A549 (cell line): ENCODE measurements around the gene FCRL6. TPM values are rescaled to one million over a fixed set of nuclear protein-coding genes. Genes with fewer than 3 reads are reported as not detected.

Source experiments
- ATAC-seq, 2 experiments: fragments of 200-7000 bp in 1 of 2; fragments of >200 bp in 1 of 2; cut with Nextera tagmentation in 1 of 2; cut with Tn5 transposase in 1 of 2; 3 replicates each; pipeline versions ENCODE4 v1.8.0 to v1.9.1; 2018 to 2020; ENCODE audit warnings: mild to moderate bottlenecking in 1 of 2, moderate library complexity in 1 of 2
- CTCF ChIA-PET: fragments of 300-600 bp; sonication (Branson Sonifier 250); formaldehyde crosslinking; extraction: SDS; loops from one replicate; lab custom pipeline; 2021; ENCODE audit warnings: antibody characterized with exemption, inconsistent platforms; lab: Yijun Ruan, JAX
- POLR2A ChIA-PET: fragments of 350-600 bp; formaldehyde crosslinking; extraction: SDS; loops from one replicate; lab custom pipeline; 2021; ENCODE audit warnings: antibody characterized with exemption, inconsistent platforms; lab: Yijun Ruan, JAX
- DNase-seq, 2 experiments: peaks; one replicate each; pipeline versions ENCODE4 v3.0.0 to v3.0.0-alpha.2; 2011 to 2016; ENCODE audit warnings: low read depth in 1 of 2, low spot score in 1 of 2
- FAIRE-seq: peaks from 2 replicates; lab custom pipeline; 2011; peaks lifted over from hg19 to GRCh38; lab: Jason Lieb, UNC
- H3K27ac ChIP-seq, 2 experiments: fragments of >200 bp; sonication (Bioruptor Twin); formaldehyde crosslinking; 3 replicates each; pipeline ENCODE4 v1.5.1; 2016 to 2017
- H3K4me1 ChIP-seq: fragments of >200 bp; sonication (Bioruptor Twin); formaldehyde crosslinking; 3 replicates; pipeline ENCODE4 v1.6.1; 2016
- H3K4me2 ChIP-seq: fragments of >200 bp; sonication (Bioruptor Twin); formaldehyde crosslinking; 3 replicates; pipeline ENCODE4 v1.6.1; 2016
- H3K4me3 ChIP-seq: fragments of >200 bp; sonication (Bioruptor Twin); formaldehyde crosslinking; 3 replicates; pipeline ENCODE4 v1.5.1; 2016
- H3K9me3 ChIP-seq: fragments of >200 bp; sonication (Bioruptor Twin); formaldehyde crosslinking; 3 replicates; pipeline ENCODE4 v1.6.1; 2016
- ATOH8 ChIP-seq: fragments of 250-450 bp; sonication (Bioruptor Pico); IDR thresholded peaks from 2 replicates; pipeline ENCODE4 v1.5.0; 2020; ENCODE audit warnings: low read depth, mild to moderate bottlenecking, moderate library complexity
- EHF ChIP-seq: fragments of 250-450 bp; sonication (Bioruptor Pico); IDR thresholded peaks from 2 replicates; pipeline ENCODE4 v1.5.0; 2020; ENCODE audit warnings: mild to moderate bottlenecking
- FOSB ChIP-seq: fragments of 250-450 bp; sonication (Bioruptor Pico); IDR thresholded peaks from 2 replicates; pipeline ENCODE4 v1.5.0; 2020; ENCODE audit warnings: mild to moderate bottlenecking, moderate library complexity
- FOSL2 ChIP-seq, 2 experiments: fragments of 450-650 bp in 1 of 2; fragments of >200 bp in 1 of 2; sonication (Bioruptor Twin) in 1 of 2; formaldehyde crosslinking; IDR thresholded peaks; 2 replicates each; pipeline versions ENCODE4 v1.5.0 to v1.6.1; 2016 to 2020; ENCODE audit warnings: mild to moderate bottlenecking in 1 of 2, moderate library complexity in 1 of 2
- GATA3 ChIP-seq: IDR thresholded peaks from 2 replicates; pipeline ENCODE4 v1.6.1; 2012; ENCODE audit warnings: borderline replicate concordance
- HDAC2 ChIP-seq: fragments of 200-600 bp; sonication (generic); IDR thresholded peaks from 2 replicates; pipeline ENCODE4 v1.6.1; 2016
- JUNB ChIP-seq: fragments of >200 bp; sonication (Bioruptor Twin); formaldehyde crosslinking; IDR thresholded peaks from 2 replicates; pipeline ENCODE4 v1.6.1; 2016
- MAX ChIP-seq: IDR thresholded peaks from 2 replicates; pipeline ENCODE4 v1.6.1; 2012
- MAZ ChIP-seq: fragments of 150-350 bp; IDR thresholded peaks from 2 replicates; pipeline ENCODE4 v1.6.1; 2014; ENCODE audit warnings: antibody characterized with exemption, low read depth, low read length, borderline replicate concordance
- PBX3 ChIP-seq: IDR thresholded peaks from 2 replicates; pipeline ENCODE4 v1.6.1; 2012
- POLR2A ChIP-seq: IDR thresholded peaks from 2 replicates; pipeline ENCODE4 v1.6.1; 2012; ENCODE audit warnings: mild to moderate bottlenecking, low read length
- RAD21 ChIP-seq, 2 experiments: fragments of >200 bp in 1 of 2; sonication (Bioruptor Twin) in 1 of 2; formaldehyde crosslinking in 1 of 2; IDR thresholded peaks in 1 of 2; conservative IDR thresholded peaks in 1 of 2; 2 replicates in 1 of 2; 3 replicates in 1 of 2; pipeline ENCODE4 v1.6.1; 2012 to 2018; ENCODE audit warnings: inconsistent platforms in 1 of 2
- SMC3 ChIP-seq: fragments of >200 bp; sonication (Bioruptor Twin); formaldehyde crosslinking; IDR thresholded peaks from 3 replicates; pipeline ENCODE4 v1.6.1; 2018; ENCODE audit warnings: inconsistent platforms
- TFCP2L1 ChIP-seq: fragments of 250-450 bp; sonication (Bioruptor Pico); IDR thresholded peaks from 2 replicates; pipeline ENCODE4 v1.5.0; 2021; ENCODE audit warnings: mild to moderate bottlenecking
- USF2 ChIP-seq: fragments of 450-650 bp; IDR thresholded peaks from 2 replicates; pipeline ENCODE4 v1.6.1; 2014; ENCODE audit warnings: antibody characterized with exemption
- ZC3H11A ChIP-seq: fragments of 450-650 bp; IDR thresholded peaks from 2 replicates; pipeline ENCODE4 v1.6.1; 2014; ENCODE audit warnings: antibody characterized with exemption, mild to moderate bottlenecking
- ZSCAN20 ChIP-seq: fragments of 250-450 bp; sonication (Bioruptor Pico); IDR thresholded peaks from 2 replicates; pipeline ENCODE4 v1.8.0; 2022; ENCODE audit warnings: mild to moderate bottlenecking, moderate library complexity
- WGBS: methylation state at CpG from one replicate; pipeline ENCODE4 v1.1.6; 2017; ENCODE audit errors: missing lambda C conversion rate; 5-methylcytosine and 5-hydroxymethylcytosine counted together
- polyA plus RNA-seq, 4 experiments: library from polyadenylated mRNA; depleted of rRNA in 3 of 4; stranded (reverse); fragments of >200 nt; fragmentation: RNase III in 1 of 4; extraction: RNeasy Plus Mini Kit Qiagen cat#74134 plus additional on column Dnase treatment in 1 of 4; gene quantifications; 2 replicates in 3 of 4; 3 replicates in 1 of 4; pipeline ENCODE4 v1.2.3, GENCODE V29; 2011 to 2017
- TF ChIP-seq, protein P1 (sequence below): fragments of >200 bp; sonication (Bioruptor Twin); formaldehyde crosslinking; IDR thresholded peaks from 3 replicates; pipeline ENCODE4 v1.5.1; 2016
- TF ChIP-seq, protein P2 (sequence below): fragments of >200 bp; sonication (Bioruptor Twin); formaldehyde crosslinking; IDR thresholded peaks from 2 replicates; pipeline ENCODE4 v1.6.1; 2016
- TF ChIP-seq, protein P3 (sequence below): fragments of 200-600 bp; sonication (generic); IDR thresholded peaks from 2 replicates; pipeline ENCODE4 v1.6.1; 2016; ENCODE audit warnings: antibody characterized with exemption, mild to moderate bottlenecking, moderate library complexity

FCRL6 gene
- polyA plus RNA-seq, 2 of the 4 experiments (the other 2 are of a cell fraction), result not detected

DNA sequence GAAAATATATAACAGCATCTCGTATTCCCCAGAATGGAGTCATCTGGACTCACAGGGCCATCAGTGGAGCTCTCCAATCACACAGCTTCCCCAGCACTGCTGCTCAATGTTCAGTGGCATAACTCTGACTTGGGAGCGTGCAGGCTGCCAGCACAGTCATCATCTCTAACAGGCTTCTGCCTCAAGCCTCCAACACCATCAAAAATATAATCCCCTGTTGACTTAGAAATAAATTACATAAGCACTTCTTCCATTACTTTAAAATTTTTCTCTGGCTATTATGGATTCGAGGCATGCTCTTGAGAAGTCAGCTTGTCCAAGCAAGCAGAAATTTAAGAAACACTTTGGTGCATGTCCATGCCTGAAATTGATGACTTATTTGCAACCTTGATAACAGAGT lies 15.2 kb upstream of the FCRL6 start:
- POLR2A ChIA-PET, result no interaction called here
- H3K27ac ChIP-seq, result no peak overlapping the region

GRCh38 chr1:159790237-159790917 lies 11.8 kb upstream of the FCRL6 start:
- ChIA-PET CTCF (interaction anchor here (0.8 to 6.0 kb wide), 8 partner anchors 9 to 101 kb away, joined by 3 to 31 read pairs (median 4); partner anchors contain the start of gene DUSP23), POLR2A (no interaction called here)
- Histone ChIP-seq H3K27ac (no peak overlapping the region), H3K4me2 (no peak overlapping the region), H3K9me3 (no peaks in the 10 kb centered on the region), H3K4me1 (no peaks in the 10 kb centered on the region), H3K4me3 (no peak overlapping the region)
- peak; percentile 36 to 55 for DNase-seq
- TF ChIP-seq FOSL2 (IDR thresholded peaks at IDR 0.05) (no peak), FOSL2 (CRISPR knock-in tag; IDR thresholded peaks at IDR 0.05) (no peak), EHF (CRISPR knock-in tag) (no peak), USF2 (peak; percentile 55), PBX3 (no peak), ZC3H11A (no peak), RAD21 (conservative IDR thresholded peaks at IDR 0.05 in 1 of 2, IDR thresholded peaks at IDR 0.05 in 1 of 2) (peak; percentile 59 to 69), MAX (peak; percentile 27; the same call in 1 of the 2 replicates), SMC3 (peak; percentile 40; the same call in 1 of the 3 replicates)
- TF ChIP-seq, protein P1, sequence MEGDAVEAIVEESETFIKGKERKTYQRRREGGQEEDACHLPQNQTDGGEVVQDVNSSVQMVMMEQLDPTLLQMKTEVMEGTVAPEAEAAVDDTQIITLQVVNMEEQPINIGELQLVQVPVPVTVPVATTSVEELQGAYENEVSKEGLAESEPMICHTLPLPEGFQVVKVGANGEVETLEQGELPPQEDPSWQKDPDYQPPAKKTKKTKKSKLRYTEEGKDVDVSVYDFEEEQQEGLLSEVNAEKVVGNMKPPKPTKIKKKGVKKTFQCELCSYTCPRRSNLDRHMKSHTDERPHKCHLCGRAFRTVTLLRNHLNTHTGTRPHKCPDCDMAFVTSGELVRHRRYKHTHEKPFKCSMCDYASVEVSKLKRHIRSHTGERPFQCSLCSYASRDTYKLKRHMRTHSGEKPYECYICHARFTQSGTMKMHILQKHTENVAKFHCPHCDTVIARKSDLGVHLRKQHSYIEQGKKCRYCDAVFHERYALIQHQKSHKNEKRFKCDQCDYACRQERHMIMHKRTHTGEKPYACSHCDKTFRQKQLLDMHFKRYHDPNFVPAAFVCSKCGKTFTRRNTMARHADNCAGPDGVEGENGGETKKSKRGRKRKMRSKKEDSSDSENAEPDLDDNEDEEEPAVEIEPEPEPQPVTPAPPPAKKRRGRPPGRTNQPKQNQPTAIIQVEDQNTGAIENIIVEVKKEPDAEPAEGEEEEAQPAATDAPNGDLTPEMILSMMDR, result peak; percentile 68
- TF ChIP-seq, protein P2, sequence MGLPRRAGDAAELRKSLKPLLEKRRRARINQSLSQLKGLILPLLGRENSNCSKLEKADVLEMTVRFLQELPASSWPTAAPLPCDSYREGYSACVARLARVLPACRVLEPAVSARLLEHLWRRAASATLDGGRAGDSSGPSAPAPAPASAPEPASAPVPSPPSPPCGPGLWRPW, result no peak
- ATAC-seq, result peak; percentile 42 to 80; a peak in 4 of 6 replicates
- FAIRE-seq, result no peak
- 2% methylated on average over 2 of the region's 2 CpGs for WGBS

More for the DNA sequence above, 15.2 kb upstream of the FCRL6 start:
- CTCF ChIA-PET, result interaction anchor here (1.0 to 7.3 kb wide), 5 partner anchors 12 to 576 kb away, joined by 3 to 142 read pairs (median 4); no protein-coding TSS in a partner anchor
- no peaks in the 10 kb centered on the region; the same call in 2 of the 3 replicates for H3K4me1 ChIP-seq
- FAIRE-seq, result no peak
- TF ChIP-seq FOSB (CRISPR knock-in tag), result no peak
- no peak for TF ChIP-seq HDAC2
- no peak for TF ChIP-seq GATA3
- TF ChIP-seq, protein P3, sequence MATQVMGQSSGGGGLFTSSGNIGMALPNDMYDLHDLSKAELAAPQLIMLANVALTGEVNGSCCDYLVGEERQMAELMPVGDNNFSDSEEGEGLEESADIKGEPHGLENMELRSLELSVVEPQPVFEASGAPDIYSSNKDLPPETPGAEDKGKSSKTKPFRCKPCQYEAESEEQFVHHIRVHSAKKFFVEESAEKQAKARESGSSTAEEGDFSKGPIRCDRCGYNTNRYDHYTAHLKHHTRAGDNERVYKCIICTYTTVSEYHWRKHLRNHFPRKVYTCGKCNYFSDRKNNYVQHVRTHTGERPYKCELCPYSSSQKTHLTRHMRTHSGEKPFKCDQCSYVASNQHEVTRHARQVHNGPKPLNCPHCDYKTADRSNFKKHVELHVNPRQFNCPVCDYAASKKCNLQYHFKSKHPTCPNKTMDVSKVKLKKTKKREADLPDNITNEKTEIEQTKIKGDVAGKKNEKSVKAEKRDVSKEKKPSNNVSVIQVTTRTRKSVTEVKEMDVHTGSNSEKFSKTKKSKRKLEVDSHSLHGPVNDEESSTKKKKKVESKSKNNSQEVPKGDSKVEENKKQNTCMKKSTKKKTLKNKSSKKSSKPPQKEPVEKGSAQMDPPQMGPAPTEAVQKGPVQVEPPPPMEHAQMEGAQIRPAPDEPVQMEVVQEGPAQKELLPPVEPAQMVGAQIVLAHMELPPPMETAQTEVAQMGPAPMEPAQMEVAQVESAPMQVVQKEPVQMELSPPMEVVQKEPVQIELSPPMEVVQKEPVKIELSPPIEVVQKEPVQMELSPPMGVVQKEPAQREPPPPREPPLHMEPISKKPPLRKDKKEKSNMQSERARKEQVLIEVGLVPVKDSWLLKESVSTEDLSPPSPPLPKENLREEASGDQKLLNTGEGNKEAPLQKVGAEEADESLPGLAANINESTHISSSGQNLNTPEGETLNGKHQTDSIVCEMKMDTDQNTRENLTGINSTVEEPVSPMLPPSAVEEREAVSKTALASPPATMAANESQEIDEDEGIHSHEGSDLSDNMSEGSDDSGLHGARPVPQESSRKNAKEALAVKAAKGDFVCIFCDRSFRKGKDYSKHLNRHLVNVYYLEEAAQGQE, result no peak
- TF ChIP-seq ZSCAN20, result no peak
- TF ChIP-seq, protein P2, result no peak
- no peak for TF ChIP-seq SMC3
- TF ChIP-seq TFCP2L1, result no peak
- no peak for TF ChIP-seq MAZ
- no peak for TF ChIP-seq JUNB
- no peak for TF ChIP-seq POLR2A
- TF ChIP-seq ATOH8 (CRISPR knock-in tag), result no peak
- TF ChIP-seq, all 56 proteins: peak for 0
- ATAC-seq (no peak), DNase-seq (no peak)
- Histone ChIP-seq H3K9me3 (no peaks in the 10 kb centered on the region), H3K4me2 (no peak overlapping the region), H3K4me3 (no peak overlapping the region)
- WGBS, result 59% methylated on average over 3 of the region's 3 CpGs
